HUES48 (cell line): ENCODE data around the gene AWAT1.
"Not testable (repeated sequence)": the region's sequence is repeated elsewhere in the genome, so short reads cannot be mapped to it uniquely, and the experiment has no call there.

Experiments
- H3K27ac ChIP-seq: one replicate; pipeline ENCODE4 v1.7.0; 2013; ENCODE audit warnings: low read depth, low read length, inconsistent platforms
- H3K27me3 ChIP-seq: 2 replicates; pipeline ENCODE4 v1.6.1; 2013; ENCODE audit warnings: mild to moderate bottlenecking, low read length; ENCODE audit not compliant: control insufficient read depth, insufficient read depth
- H3K36me3 ChIP-seq: 2 replicates; pipeline ENCODE4 v1.6.1; 2013; ENCODE audit warnings: low read length; ENCODE audit not compliant: control insufficient read depth, insufficient read depth
- H3K4me1 ChIP-seq: 2 replicates; pipeline ENCODE4 v1.6.1; 2013; ENCODE audit warnings: mild to moderate bottlenecking, low read length; ENCODE audit not compliant: control insufficient read depth, insufficient read depth
- H3K4me3 ChIP-seq: 2 replicates; pipeline ENCODE4 v1.5.1; 2013; ENCODE audit warnings: mild to moderate bottlenecking, low read depth, low read length
- H3K9ac ChIP-seq: 2 replicates; pipeline ENCODE4 v1.6.1; 2013; ENCODE audit warnings: mild to moderate bottlenecking, low read depth, low read length, moderate library complexity
- H3K9me3 ChIP-seq: 2 replicates; pipeline ENCODE4 v1.6.1; 2013; ENCODE audit warnings: low read length; ENCODE audit not compliant: control insufficient read depth, insufficient read depth

Gene AWAT1

DNA sequence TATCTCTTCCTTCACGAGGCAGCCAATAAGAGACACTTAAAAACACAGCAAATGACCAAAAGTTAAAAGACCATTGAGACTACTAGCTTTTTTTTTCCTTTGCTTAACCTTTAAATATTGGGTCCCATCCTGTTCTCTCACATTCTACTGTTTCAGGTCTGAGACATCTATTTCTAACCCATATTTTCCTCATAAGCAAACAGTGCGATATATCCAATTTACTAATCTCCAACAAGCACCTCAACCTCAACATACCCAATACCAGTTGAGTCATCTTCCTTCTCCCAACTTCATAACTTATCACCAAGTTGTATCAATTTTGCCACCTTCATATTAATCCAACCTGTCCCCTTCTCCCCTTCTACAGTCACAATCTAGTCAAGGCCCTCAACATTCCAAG lies 7.0 kb downstream of the AWAT1 start:
- H3K4me1 ChIP-seq: peaks cover 4% of the 10 kb centered on the region
- no peaks in the 10 kb centered on the region for H3K36me3 ChIP-seq

DNA sequence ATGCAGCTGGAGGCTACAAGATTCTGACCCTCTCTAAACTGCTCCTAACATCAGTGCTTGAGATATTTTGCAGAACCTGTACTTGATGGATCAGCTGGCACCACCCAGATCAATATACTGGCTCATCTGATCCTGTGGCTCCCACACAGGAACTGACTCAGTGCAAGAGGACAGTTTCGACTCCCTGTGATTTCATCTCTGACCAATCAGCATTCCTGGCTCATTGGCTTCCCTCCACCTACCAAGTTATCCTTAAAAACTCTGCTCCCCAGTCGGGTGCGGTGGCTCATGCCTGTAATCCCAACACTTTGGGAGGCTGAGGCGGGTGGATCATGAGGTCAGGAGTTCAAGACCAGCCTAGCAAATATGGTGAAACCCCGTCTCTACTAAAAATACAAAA lies 9.1 kb downstream of the AWAT1 start:
- H3K9me3 ChIP-seq: peaks cover 21% of the 10 kb centered on the region
- not testable (repeated sequence) for H3K27me3 ChIP-seq, H3K9ac ChIP-seq, H3K4me3 ChIP-seq, H3K36me3 ChIP-seq, H3K4me1 ChIP-seq, H3K27ac ChIP-seq

More for the DNA sequence above, 7.0 kb downstream of the AWAT1 start:
- Histone ChIP-seq H3K9ac (no peak overlapping the region), H3K4me3 (no peak overlapping the region), H3K27ac (no peak overlapping the region), H3K9me3 (peaks cover 23% of the 10 kb centered on the region), H3K27me3 (no peaks in the 10 kb centered on the region)

DNA sequence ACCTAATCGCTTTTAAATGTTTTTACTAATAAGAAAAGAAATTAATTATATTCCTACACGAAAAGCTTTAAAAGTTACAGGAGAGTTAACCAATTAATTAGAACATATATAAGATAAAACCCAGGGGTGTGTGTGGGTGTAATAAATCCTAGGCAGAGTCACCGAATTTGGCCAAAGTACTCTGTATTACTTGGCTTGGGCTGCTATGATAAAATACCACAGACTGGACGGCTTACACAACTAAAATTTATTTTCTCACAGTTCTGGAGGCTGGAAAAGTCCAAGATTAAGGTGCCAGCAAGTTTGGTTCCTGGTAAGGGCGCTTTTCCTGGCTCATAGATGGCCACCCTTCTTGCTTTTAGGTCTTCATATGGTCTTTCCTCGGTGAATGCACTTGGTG lies 10.4 kb downstream of the AWAT1 start:
- no peak overlapping the region for H3K27ac ChIP-seq
- H3K9ac ChIP-seq: no peak overlapping the region
- no peaks in the 10 kb centered on the region for H3K36me3 ChIP-seq
- no peak overlapping the region for H3K4me3 ChIP-seq
- peaks cover 19% of the 10 kb centered on the region for H3K9me3 ChIP-seq
- H3K27me3 ChIP-seq: no peaks in the 10 kb centered on the region
- peaks cover 4% of the 10 kb centered on the region for H3K4me1 ChIP-seq

DNA sequence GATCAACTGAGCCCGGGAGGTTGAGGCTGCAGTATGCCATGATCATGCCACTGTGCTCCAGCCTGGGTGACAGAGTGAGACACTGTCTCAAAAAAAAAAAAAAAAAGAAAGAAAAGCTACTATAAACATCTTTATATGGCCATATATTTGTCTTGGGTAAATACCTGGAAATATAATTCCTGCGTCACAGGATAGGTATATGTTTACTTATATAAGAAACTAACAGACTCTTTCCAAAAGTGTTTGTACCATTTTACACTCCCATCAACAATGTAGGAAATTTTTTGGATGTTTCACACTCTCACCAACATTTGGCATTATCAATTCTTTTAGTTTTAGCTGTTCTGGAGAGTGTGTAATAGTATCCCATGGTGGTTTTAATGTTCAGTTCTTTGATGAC lies 12.8 kb downstream of the AWAT1 start:
- Histone ChIP-seq H3K27me3 (no peaks in the 10 kb centered on the region), H3K9me3 (peaks cover 15% of the 10 kb centered on the region), H3K4me3 (no peak overlapping the region), H3K36me3 (no peaks in the 10 kb centered on the region), H3K27ac (no peak overlapping the region), H3K4me1 (peaks cover 4% of the 10 kb centered on the region), H3K9ac (no peak overlapping the region)

DNA sequence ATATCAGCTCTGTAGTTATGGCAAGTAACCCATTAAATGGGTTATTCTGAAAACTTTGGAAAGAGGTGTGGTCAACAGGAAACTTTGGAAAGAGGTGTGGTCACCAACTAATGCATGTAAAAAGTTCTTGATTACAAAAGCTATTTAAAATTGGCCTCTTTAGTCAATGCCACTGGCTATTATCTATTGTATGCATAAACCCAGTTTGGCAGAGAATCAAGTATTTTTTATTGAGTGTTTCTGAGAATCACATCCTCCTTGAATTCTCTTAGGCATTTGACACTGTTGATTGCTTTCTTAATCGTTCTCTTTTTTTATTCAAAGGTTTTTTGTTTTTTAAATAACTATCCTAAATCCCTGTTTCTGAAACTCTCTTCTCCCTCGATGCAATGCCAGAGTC lies 18.0 kb downstream of the AWAT1 start:
- peaks cover 18% of the 10 kb centered on the region for H3K9me3 ChIP-seq
- H3K9ac ChIP-seq: no peak overlapping the region
- H3K4me1 ChIP-seq: no peaks in the 10 kb centered on the region
- H3K4me3 ChIP-seq: no peak overlapping the region
- no peaks in the 10 kb centered on the region for H3K27me3 ChIP-seq
- H3K27ac ChIP-seq: no peak overlapping the region
- H3K36me3 ChIP-seq: no peaks in the 10 kb centered on the region

DNA sequence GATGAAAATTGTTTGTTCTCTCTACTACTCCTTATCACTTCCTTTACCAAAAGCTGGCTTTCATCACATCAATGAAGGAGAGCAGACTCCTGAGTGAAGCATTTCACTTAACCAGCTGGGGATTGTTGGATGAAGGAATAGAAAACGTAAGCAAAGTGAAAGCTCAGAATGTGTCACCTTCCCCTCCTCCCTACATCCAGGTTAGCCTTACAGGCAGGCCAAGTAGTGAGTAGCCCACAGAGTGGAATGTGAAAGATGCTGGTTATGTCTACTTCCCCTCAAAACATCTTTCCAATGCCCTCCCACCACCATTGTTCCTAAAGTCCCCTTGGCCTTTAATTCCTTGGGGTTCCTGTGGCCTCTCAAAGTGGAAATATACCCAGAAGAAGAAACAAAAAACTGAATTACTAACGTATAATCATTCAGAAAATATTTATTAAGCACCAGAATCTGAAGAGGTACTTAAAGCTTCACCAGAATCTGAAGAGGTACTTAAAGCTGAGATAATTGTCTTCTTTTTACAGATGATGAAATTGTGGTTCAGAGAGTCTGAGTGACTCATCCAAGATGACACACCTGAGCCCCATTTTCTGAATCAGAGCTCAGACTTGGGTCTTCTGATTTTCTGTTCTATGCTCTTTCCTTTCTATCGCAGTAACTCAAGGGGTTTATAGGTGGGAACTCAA lies 19.1 kb downstream of the AWAT1 start:
- Histone ChIP-seq H3K36me3 (no peaks in the 10 kb centered on the region), H3K9me3 (peaks cover 24% of the 10 kb centered on the region), H3K9ac (no peak overlapping the region), H3K4me3 (no peak overlapping the region), H3K4me1 (no peaks in the 10 kb centered on the region), H3K27me3 (no peaks in the 10 kb centered on the region), H3K27ac (no peak overlapping the region)

DNA sequence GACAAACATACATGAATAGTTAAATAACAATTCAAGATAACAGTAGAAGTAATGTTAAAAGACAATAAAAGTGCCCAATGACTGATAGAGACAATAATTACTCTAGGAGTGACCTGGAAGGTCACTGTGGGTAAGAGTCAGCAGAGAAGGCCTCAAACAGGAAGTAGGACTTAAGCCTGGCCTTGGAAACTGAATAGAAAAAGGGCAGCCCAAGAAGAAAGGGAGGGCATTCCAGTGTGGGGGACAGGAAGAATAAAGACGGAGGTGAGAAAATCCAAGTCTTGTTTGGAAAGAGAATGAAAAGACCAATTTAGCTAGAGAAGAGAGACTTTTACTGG lies 19.6 kb downstream of the AWAT1 start:
- Histone ChIP-seq H3K27ac (no peak overlapping the region), H3K9me3 (peaks cover 29% of the 10 kb centered on the region), H3K9ac (no peak overlapping the region), H3K4me1 (no peaks in the 10 kb centered on the region), H3K27me3 (no peaks in the 10 kb centered on the region), H3K4me3 (no peak overlapping the region), H3K36me3 (no peaks in the 10 kb centered on the region)

DNA sequence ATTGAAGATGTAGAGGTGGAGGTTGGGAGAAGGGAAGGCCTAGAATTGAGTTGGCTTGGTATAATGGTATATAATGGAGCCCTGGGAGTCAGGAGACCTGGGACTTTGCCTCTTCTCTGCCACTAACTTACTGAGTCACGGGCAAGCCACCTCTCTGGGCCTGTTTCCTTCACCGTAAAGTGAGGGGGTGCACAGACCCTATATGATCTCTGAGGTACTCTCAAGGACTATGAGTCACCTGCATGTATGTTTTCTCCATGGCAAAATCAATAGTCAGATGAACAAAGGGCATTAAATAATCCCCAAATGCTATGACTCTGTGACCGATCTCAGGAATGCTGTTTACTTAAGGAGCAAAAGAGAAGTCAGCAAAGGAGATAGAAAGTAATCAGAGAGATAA lies 20.5 kb downstream of the AWAT1 start:
- Histone ChIP-seq H3K27me3 (no peaks in the 10 kb centered on the region), H3K9ac (no peak overlapping the region), H3K4me3 (no peak overlapping the region), H3K36me3 (no peaks in the 10 kb centered on the region), H3K27ac (no peak overlapping the region), H3K4me1 (no peaks in the 10 kb centered on the region), H3K9me3 (peaks cover 34% of the 10 kb centered on the region)

DNA sequence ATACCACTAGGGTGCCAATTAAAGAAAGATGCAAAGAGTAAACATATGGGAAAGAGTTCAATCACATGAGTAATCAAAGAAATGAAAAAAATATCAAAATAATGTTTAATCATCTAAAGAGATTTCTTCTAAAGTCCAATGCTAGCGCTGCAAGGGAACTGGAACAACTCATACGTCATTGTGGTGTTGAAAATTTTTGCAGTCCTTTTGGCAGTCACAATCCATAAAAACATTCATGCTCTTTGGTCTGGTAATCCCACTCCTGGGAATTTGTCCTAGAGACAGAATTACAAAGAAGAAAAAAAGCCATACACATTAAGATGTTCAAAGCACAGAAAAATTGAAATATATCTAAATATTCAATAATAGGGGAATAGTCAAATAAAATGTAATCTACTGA lies 21.0 kb downstream of the AWAT1 start:
- Histone ChIP-seq H3K27me3 (no peaks in the 10 kb centered on the region), H3K4me1 (no peaks in the 10 kb centered on the region), H3K9me3 (peaks cover 37% of the 10 kb centered on the region), H3K4me3 (no peak overlapping the region), H3K36me3 (no peaks in the 10 kb centered on the region), H3K27ac (no peak overlapping the region), H3K9ac (no peak overlapping the region)

DNA sequence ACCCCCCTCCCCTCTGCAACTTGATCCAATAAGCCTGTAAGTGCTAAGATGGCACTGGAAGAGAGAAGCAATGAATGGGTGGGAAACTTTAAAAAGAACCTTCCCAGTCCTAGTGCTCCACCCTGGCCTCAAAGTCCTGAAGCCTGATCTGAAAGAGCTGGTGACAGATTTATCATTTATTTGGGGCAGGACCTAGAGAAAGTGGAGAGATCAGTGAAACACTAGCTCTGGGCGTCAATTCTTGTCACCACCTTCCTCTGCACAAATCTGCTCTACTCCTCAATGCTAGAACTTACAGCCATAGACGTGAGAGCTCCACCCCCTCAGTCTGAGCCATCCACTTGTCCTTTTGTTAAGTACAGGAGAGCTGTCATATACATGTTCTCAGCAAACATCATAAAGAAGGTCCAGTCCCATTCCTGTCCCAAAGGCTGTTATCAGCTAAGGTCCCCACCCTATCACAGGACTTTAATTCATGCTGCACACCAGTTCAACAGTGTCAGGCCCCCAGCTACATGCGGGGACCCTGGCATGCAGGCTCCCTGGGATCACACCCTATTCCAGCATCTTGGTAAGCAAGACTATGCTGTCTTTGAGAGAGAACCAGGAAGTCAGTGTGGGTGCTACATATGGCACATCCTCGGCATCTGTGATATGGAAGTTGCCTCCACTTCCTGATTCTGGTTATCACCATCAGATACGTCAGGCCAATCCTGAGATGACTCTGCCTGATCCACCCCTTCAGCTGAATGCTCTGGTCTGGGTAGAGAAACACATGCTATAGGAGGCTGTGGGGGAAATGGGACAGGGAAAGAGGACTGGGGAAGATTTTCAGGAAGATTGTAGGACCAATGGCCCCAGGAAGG lies 23.2 kb downstream of the AWAT1 start:
- Histone ChIP-seq H3K4me3 (no peak overlapping the region), H3K27ac (no peak overlapping the region), H3K27me3 (no peaks in the 10 kb centered on the region), H3K36me3 (no peaks in the 10 kb centered on the region), H3K4me1 (no peaks in the 10 kb centered on the region), H3K9ac (no peak overlapping the region), H3K9me3 (peaks cover 41% of the 10 kb centered on the region)

DNA sequence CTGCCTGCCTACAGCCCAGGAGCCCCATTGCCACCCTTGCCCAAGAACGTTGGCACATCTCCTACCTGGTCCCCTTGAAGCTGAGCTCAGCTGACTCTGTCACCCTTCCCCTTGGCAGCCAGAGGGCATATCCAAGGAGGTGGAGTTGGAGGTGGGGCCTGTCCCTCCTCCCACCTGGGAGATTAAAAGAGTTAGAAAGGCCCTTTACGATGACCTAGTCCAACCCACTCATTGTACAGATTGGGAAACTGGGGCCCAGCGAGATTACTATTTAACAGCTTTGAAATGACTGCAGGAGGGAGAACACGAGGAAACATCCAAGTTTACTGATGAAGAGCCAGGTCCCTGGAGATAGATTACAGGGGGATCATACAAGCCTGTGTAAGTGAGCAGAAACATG lies 25.6 kb downstream of the AWAT1 start, which contains the start of gene P2RY4:
TSS of gene P2RY4 (minus strand) at position 101 of the 400 bp plus-strand sequence. CDS start 580 bp downstream, outside the sequence.
- no peaks in the 10 kb centered on the region for H3K27me3 ChIP-seq
- H3K9ac ChIP-seq: no peak within 1 kb of the TSS
- no peaks in the 10 kb centered on the region for H3K36me3 ChIP-seq
- no peak within 1 kb of the TSS for H3K4me3 ChIP-seq
- H3K27ac ChIP-seq: no peak within 1 kb of the TSS
- H3K9me3 ChIP-seq: peaks cover 32% of the 10 kb centered on the region
- H3K4me1 ChIP-seq: no peaks in the 10 kb centered on the region
